IMR-90 (cell line): ENCODE results near the gene TNS3.

Experiments
- CEBPB ChIP-seq: IDR thresholded peaks from 2 replicates; pipeline ENCODE4 v1.6.1; 2012; ENCODE audit warnings: low read depth, low read length, improper control_type of control experiment
- FOS ChIP-seq: fragments of 150-350 bp; IDR thresholded peaks from 2 replicates; pipeline ENCODE4 v1.6.1; 2016; ENCODE audit warnings: low read depth, low read length
- POLR2A ChIP-seq: IDR thresholded peaks from 2 replicates; pipeline ENCODE4 v1.6.1; 2012; ENCODE audit warnings: mild to moderate bottlenecking, low read depth, low read length
- RCOR1 ChIP-seq: IDR thresholded peaks from 2 replicates; pipeline ENCODE4 v1.6.1; 2012; ENCODE audit warnings: mild to moderate bottlenecking, low read length, improper control_type of control experiment; ENCODE audit not compliant: insufficient replicate concordance
- TF ChIP-seq, protein P1 (sequence below): conservative IDR thresholded peaks from 2 replicates; pipeline ENCODE4 v1.5.1; 2012; ENCODE audit warnings: mild to moderate bottlenecking, low read depth, low read length, improper control_type of control experiment
- TF ChIP-seq, protein P2 (sequence below): fragments of 150-350 bp; IDR thresholded peaks from 2 replicates; pipeline ENCODE4 v1.6.1; 2017; ENCODE audit warnings: mild to moderate bottlenecking, antibody characterized with exemption, low read length, low read depth

DNA sequence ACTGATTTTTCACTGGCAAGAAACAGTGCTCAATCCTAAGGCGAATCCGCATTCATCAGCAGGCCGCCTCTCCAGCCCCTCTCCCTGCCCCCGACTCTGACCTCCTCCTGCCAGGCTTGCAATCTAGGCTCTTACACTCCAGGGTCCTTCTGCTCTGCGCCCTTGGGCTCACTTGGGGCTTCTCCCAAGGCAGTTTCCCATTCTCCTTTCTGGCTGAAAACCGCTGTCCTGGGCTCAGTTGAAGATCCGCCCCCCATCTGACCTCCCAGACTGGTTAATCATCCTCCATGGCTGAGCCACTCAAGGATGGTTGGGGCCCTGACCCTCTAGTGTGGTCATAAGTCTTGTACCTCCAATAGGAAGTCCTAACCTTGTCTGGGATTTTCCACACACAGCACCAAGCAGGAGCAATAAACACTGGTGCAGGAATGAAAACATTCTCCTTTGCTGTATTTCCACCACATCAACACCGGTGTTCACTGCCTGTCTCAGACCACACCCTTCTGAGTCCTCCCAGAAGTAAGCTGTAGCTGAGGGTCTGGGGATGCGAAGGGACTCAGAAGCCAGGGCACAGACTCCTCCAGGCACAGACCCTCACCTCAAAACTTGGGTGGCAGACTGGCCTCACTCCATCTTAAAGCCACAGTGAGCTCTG is 42.4 kb downstream of the TNS3 start:
- TF ChIP-seq, protein P1, sequence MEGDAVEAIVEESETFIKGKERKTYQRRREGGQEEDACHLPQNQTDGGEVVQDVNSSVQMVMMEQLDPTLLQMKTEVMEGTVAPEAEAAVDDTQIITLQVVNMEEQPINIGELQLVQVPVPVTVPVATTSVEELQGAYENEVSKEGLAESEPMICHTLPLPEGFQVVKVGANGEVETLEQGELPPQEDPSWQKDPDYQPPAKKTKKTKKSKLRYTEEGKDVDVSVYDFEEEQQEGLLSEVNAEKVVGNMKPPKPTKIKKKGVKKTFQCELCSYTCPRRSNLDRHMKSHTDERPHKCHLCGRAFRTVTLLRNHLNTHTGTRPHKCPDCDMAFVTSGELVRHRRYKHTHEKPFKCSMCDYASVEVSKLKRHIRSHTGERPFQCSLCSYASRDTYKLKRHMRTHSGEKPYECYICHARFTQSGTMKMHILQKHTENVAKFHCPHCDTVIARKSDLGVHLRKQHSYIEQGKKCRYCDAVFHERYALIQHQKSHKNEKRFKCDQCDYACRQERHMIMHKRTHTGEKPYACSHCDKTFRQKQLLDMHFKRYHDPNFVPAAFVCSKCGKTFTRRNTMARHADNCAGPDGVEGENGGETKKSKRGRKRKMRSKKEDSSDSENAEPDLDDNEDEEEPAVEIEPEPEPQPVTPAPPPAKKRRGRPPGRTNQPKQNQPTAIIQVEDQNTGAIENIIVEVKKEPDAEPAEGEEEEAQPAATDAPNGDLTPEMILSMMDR = no peak
- no peak for TF ChIP-seq RCOR1
- no peak for TF ChIP-seq POLR2A
- TF ChIP-seq CEBPB = 0 out of 2 replicates have a peak, but pooled peaks have one; percentile 1
- TF ChIP-seq FOS = no peak; the same call in 1 of the 2 replicates
- TF ChIP-seq, protein P2, sequence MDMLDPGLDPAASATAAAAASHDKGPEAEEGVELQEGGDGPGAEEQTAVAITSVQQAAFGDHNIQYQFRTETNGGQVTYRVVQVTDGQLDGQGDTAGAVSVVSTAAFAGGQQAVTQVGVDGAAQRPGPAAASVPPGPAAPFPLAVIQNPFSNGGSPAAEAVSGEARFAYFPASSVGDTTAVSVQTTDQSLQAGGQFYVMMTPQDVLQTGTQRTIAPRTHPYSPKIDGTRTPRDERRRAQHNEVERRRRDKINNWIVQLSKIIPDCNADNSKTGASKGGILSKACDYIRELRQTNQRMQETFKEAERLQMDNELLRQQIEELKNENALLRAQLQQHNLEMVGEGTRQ = no peak
